HEK293 (cell line): Measurements from ENCODE around the gene DRAP1.

Experiments
- CTCF ChIA-PET: fragments of 350-600 bp; formaldehyde crosslinking; extraction: SDS; loops from one replicate; lab custom pipeline; 2021; ENCODE audit warnings: antibody characterized with exemption; lab: Yijun Ruan, JAX
- POLR2A ChIA-PET: fragments of 300-600 bp; formaldehyde crosslinking; extraction: SDS; loops from one replicate; lab custom pipeline; 2020; ENCODE audit warnings: antibody characterized with exemption, inconsistent platforms; lab: Yijun Ruan, JAX
- H3K27ac ChIP-seq: fragments of 200-500 bp; sonication (Bioruptor generic); 2 replicates; pipeline ENCODE4 v1.5.1; 2014; ENCODE audit warnings: low read depth, low read length, control low read depth, inconsistent platforms; ENCODE audit errors: extremely low read depth
- H3K36me3 ChIP-seq, 2 experiments: fragments of 200-500 bp in 1 of 2; sonication (Bioruptor generic) in 1 of 2; 1 replicate in 1 of 2; 2 replicates in 1 of 2; pipeline ENCODE4 v1.5.1; 2014 to 2017; ENCODE audit warnings: inconsistent platforms in 2 of 2, low read length in 2 of 2; ENCODE audit not compliant: control insufficient read depth in 2 of 2, insufficient read depth in 1 of 2
- H3K4me1 ChIP-seq: fragments of 200-500 bp; sonication (Bioruptor generic); 2 replicates; pipeline ENCODE4 v1.5.1; 2014; ENCODE audit warnings: mild to moderate bottlenecking, low read length, inconsistent platforms; ENCODE audit not compliant: control insufficient read depth, insufficient read depth
- H3K4me3 ChIP-seq: 2 replicates; pipeline ENCODE4 v1.5.1; 2011; ENCODE audit warnings: low read depth, mild to moderate bottlenecking, control low read depth, low read length, moderate library complexity
- H3K9me3 ChIP-seq: fragments of 200-500 bp; sonication (Bioruptor generic); 2 replicates; pipeline ENCODE4 v1.5.1; 2014; ENCODE audit warnings: low read depth, low read length, inconsistent platforms; ENCODE audit not compliant: control insufficient read depth, insufficient read depth
- GLI4 ChIP-seq: fragments of 450-650 bp; formaldehyde crosslinking; IDR thresholded peaks from 2 replicates; pipeline ENCODE4 v1.5.1; 2016; ENCODE audit warnings: missing biosample characterization, missing genetic modification characterization
- KLF1 ChIP-seq: fragments of 450-650 bp; formaldehyde crosslinking; IDR thresholded peaks from 2 replicates; pipeline ENCODE4 v1.5.1; 2016; ENCODE audit warnings: missing biosample characterization, missing genetic modification characterization
- SCRT1 ChIP-seq: fragments of 450-650 bp; formaldehyde crosslinking; IDR thresholded peaks from 2 replicates; pipeline ENCODE4 v1.5.1; 2016; ENCODE audit warnings: missing biosample characterization, missing genetic modification characterization, borderline replicate concordance
- YY1 ChIP-seq: fragments of 450-650 bp; formaldehyde crosslinking; IDR thresholded peaks from 2 replicates; pipeline ENCODE4 v1.5.1; 2018; ENCODE audit warnings: missing biosample characterization, missing genetic modification characterization
- ZNF121 ChIP-seq: fragments of 450-650 bp; formaldehyde crosslinking; IDR thresholded peaks from 2 replicates; pipeline ENCODE4 v1.5.1; 2016; ENCODE audit warnings: missing biosample characterization, missing genetic modification characterization
- ZNF184 ChIP-seq: fragments of 450-650 bp; IDR thresholded peaks from 2 replicates; pipeline ENCODE4 v1.5.1; 2018; ENCODE audit warnings: missing biosample characterization, mild to moderate bottlenecking, missing genetic modification characterization
- ZNF239 ChIP-seq: fragments of 450-650 bp; formaldehyde crosslinking; IDR thresholded peaks from 2 replicates; pipeline ENCODE4 v1.5.1; 2016; ENCODE audit warnings: missing biosample characterization, missing genetic modification characterization
- ZNF324 ChIP-seq: fragments of 450-650 bp; formaldehyde crosslinking; IDR thresholded peaks from 2 replicates; pipeline ENCODE4 v1.5.1; 2016; ENCODE audit warnings: missing biosample characterization, missing genetic modification characterization
- ZNF473 ChIP-seq: fragments of 450-650 bp; formaldehyde crosslinking; IDR thresholded peaks from 2 replicates; pipeline ENCODE4 v1.5.1; 2017; ENCODE audit warnings: missing biosample characterization, missing genetic modification characterization
- ZNF514 ChIP-seq: fragments of 450-650 bp; formaldehyde crosslinking; IDR thresholded peaks from 2 replicates; pipeline ENCODE4 v1.5.1; 2016; ENCODE audit warnings: missing biosample characterization, missing genetic modification characterization
- ZNF518A ChIP-seq: fragments of 450-650 bp; formaldehyde crosslinking; conservative IDR thresholded peaks from 2 replicates; pipeline ENCODE4 v1.5.1; 2016; ENCODE audit warnings: low read depth, missing biosample characterization, missing genetic modification characterization
- ZNF624 ChIP-seq: fragments of 450-650 bp; formaldehyde crosslinking; IDR thresholded peaks from 2 replicates; pipeline ENCODE4 v1.5.1; 2017; ENCODE audit warnings: missing biosample characterization, missing genetic modification characterization
- ZSCAN18 ChIP-seq: fragments of 450-650 bp; formaldehyde crosslinking; IDR thresholded peaks from 2 replicates; pipeline ENCODE4 v1.5.1; 2016; ENCODE audit warnings: missing biosample characterization, missing genetic modification characterization
- TF ChIP-seq, protein P1 (sequence below): fragments of 450-650 bp; formaldehyde crosslinking; IDR thresholded peaks from 2 replicates; pipeline ENCODE4 v1.5.1; 2016; ENCODE audit warnings: missing biosample characterization, missing genetic modification characterization
- TF ChIP-seq, protein P2 (sequence below): fragments of 450-650 bp; formaldehyde crosslinking; optimal IDR thresholded peaks from 2 replicates; pipeline ENCODE3; 2016; ENCODE audit warnings: missing biosample characterization, mild to moderate bottlenecking, missing genetic modification characterization

DRAP1 gene

GRCh38 chr11:65954771-65955170, 35.5 kb downstream of the DRAP1 start:
- no peak for TF ChIP-seq ZNF184 (tag by site-specific recombination)
- TF ChIP-seq ZNF473 (tag by site-specific recombination): no peak
- TF ChIP-seq ZNF121 (tag by site-specific recombination): no peak
- TF ChIP-seq KLF1: no peak
- no peak for TF ChIP-seq ZNF324
- no peak for TF ChIP-seq ZNF239 (tag by site-specific recombination)
- TF ChIP-seq, protein P1, sequence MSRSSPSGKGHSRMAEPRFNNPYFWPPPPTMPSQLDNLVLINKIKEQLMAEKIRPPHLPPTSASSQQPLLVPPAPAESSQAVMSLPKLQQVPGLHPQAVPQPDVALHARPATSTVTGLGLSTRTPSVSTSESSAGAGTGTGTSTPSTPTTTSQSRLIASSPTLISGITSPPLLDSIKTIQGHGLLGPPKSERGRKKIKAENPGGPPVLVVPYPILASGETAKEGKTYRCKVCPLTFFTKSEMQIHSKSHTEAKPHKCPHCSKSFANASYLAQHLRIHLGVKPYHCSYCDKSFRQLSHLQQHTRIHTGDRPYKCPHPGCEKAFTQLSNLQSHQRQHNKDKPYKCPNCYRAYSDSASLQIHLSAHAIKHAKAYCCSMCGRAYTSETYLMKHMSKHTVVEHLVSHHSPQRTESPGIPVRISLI (tag by site-specific recombination): no peak
- H3K36me3 ChIP-seq: no peaks in the 10 kb centered on the region
- POLR2A ChIA-PET: interaction anchor here (1.2 to 1.3 kb wide), 2 partner anchors 66 to 311 kb away, joined by 3 to 6 read pairs; partner anchors contain the start of gene FIBP
- H3K27ac ChIP-seq: no peak overlapping the region
- H3K4me3 ChIP-seq: no peak overlapping the region
- H3K4me1 ChIP-seq: no peaks in the 10 kb centered on the region
- CTCF ChIA-PET: interaction anchor here (0.9 kb wide), 1 partner anchor 12 kb away, joined by 3 read pairs; no protein-coding TSS in a partner anchor
- no peaks in the 10 kb centered on the region for H3K9me3 ChIP-seq

GRCh38 chr11:65958291-65958690, 39.1 kb downstream of the DRAP1 start:
- H3K9me3 ChIP-seq: no peaks in the 10 kb centered on the region
- ChIA-PET POLR2A (no interaction called here), CTCF (interaction anchor here (0.7 to 1.1 kb wide), 4 partner anchors 12 to 264 kb away, joined by 4 to 5 read pairs (median 4); no protein-coding TSS in a partner anchor)
- TF ChIP-seq ZNF624: no peak
- TF ChIP-seq YY1: no peak
- TF ChIP-seq ZNF473 (tag by site-specific recombination): no peak
- TF ChIP-seq, protein P2, sequence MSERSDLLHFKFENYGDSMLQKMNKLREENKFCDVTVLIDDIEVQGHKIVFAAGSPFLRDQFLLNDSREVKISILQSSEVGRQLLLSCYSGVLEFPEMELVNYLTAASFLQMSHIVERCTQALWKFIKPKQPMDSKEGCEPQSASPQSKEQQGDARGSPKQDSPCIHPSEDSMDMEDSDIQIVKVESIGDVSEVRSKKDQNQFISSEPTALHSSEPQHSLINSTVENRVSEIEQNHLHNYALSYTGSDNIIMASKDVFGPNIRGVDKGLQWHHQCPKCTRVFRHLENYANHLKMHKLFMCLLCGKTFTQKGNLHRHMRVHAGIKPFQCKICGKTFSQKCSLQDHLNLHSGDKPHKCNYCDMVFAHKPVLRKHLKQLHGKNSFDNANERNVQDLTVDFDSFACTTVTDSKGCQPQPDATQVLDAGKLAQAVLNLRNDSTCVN (tag by site-specific recombination): no peak
- TF ChIP-seq SCRT1 (tag by site-specific recombination): no peak
- TF ChIP-seq ZNF514 (tag by site-specific recombination): no peak
- no peak for TF ChIP-seq ZNF518A
- no peak for TF ChIP-seq GLI4 (tag by site-specific recombination)
- no peak for TF ChIP-seq ZSCAN18 (tag by site-specific recombination)
- H3K4me1 ChIP-seq: no peaks in the 10 kb centered on the region
- H3K36me3 ChIP-seq: no peaks in the 10 kb centered on the region
- H3K4me3 ChIP-seq: no peak overlapping the region
- H3K27ac ChIP-seq: no peak overlapping the region
